IMR-90 (cell line): ENCODE results near the gene ASXL3. TPM values are rescaled to one million over a fixed set of nuclear protein-coding genes. Genes with fewer than 3 reads are reported as not detected.

Source experiments
- ATAC-seq: fragments of 200-7000 bp; cut with Tn5 transposase; 2 replicates; pipeline ENCODE4 v1.9.1; 2020; ENCODE audit warnings: low read depth, mild to moderate bottlenecking, moderate library complexity
- BruUV-seq: library from RNA; stranded (reverse); fragments of 400-500 nt; replicated peaks from 2 replicates; lab custom pipeline; 2021; lab: Mats Ljungman, UMichigan
- CTCF ChIA-PET: fragments of 300-600 bp; formaldehyde crosslinking; extraction: SDS; loops from one replicate; lab custom pipeline; 2021; ENCODE audit warnings: antibody characterized with exemption; lab: Yijun Ruan, JAX
- POLR2A ChIA-PET: fragments of 300-600 bp; sonication (Branson Sonifier 250); formaldehyde crosslinking; loops from one replicate; lab custom pipeline; 2022; ENCODE audit warnings: antibody characterized with exemption; ENCODE audit not compliant: unreplicated experiment; lab: Charles Lee
- DNase-seq: peaks from one replicate; pipeline ENCODE4 v3.0.0; 2013
- H2AFZ ChIP-seq: replicated peaks from 2 replicates; pipeline ENCODE3; 2013; ENCODE audit warnings: low read length, mild to moderate bottlenecking; ENCODE audit not compliant: poor library complexity
- H2AK5ac ChIP-seq: 2 replicates; pipeline ENCODE4 v1.6.1; 2013; ENCODE audit warnings: low read depth, low read length, inconsistent platforms
- H2AK9ac ChIP-seq: replicated peaks from 2 replicates; pipeline ENCODE3; 2013; ENCODE audit warnings: mild to moderate bottlenecking, low read depth, low read length, moderate library complexity; ENCODE audit not compliant: poor library complexity
- H2BK120ac ChIP-seq: 2 replicates; pipeline ENCODE4 v1.6.1; 2013; ENCODE audit warnings: low read depth, low read length, inconsistent platforms
- H2BK15ac ChIP-seq: 3 replicates; pipeline ENCODE4 v1.6.1; 2013; ENCODE audit warnings: low read depth, low read length, inconsistent platforms
- H2BK20ac ChIP-seq: 2 replicates; pipeline ENCODE4 v1.6.1; 2013; ENCODE audit warnings: low read depth, mild to moderate bottlenecking, inconsistent platforms, low read length, moderate library complexity
- H2BK5ac ChIP-seq: 2 replicates; pipeline ENCODE4 v1.6.1; 2013; ENCODE audit warnings: mild to moderate bottlenecking, low read depth, low read length, inconsistent platforms; ENCODE audit not compliant: poor library complexity, severe bottlenecking
- H3K14ac ChIP-seq: replicated peaks from 2 replicates; pipeline ENCODE4 v1.6.1; 2013; ENCODE audit warnings: low read depth, low read length, inconsistent platforms
- H3K18ac ChIP-seq: 2 replicates; pipeline ENCODE4 v1.6.1; 2013; ENCODE audit warnings: low read depth, low read length, control low read depth
- H3K23ac ChIP-seq: 2 replicates; pipeline ENCODE4 v1.6.1; 2013; ENCODE audit warnings: low read depth, low read length, inconsistent platforms
- H3K27ac ChIP-seq: 2 replicates; pipeline ENCODE4 v1.5.1; 2013; ENCODE audit warnings: mild to moderate bottlenecking, control low read depth, low read length; ENCODE audit not compliant: insufficient read depth
- H3K27me3 ChIP-seq: 2 replicates; pipeline ENCODE4 v1.6.1; 2013; ENCODE audit warnings: low read length; ENCODE audit not compliant: control insufficient read depth, insufficient read depth
- H3K36me3 ChIP-seq: 2 replicates; pipeline ENCODE4 v1.6.1; 2013; ENCODE audit warnings: low read length, mixed read lengths; ENCODE audit not compliant: control insufficient read depth, insufficient read depth
- H3K4ac ChIP-seq: 2 replicates; pipeline ENCODE4 v1.6.1; 2013; ENCODE audit warnings: low read depth, low read length, inconsistent platforms
- H3K4me1 ChIP-seq: 2 replicates; pipeline ENCODE4 v1.6.1; 2013; ENCODE audit warnings: low read length, mixed read lengths; ENCODE audit not compliant: control insufficient read depth, insufficient read depth
- H3K4me2 ChIP-seq: 2 replicates; pipeline ENCODE4 v1.6.1; 2013; ENCODE audit warnings: low read depth, mild to moderate bottlenecking, control low read depth, low read length, moderate library complexity
- H3K4me3 ChIP-seq: 2 replicates; pipeline ENCODE4 v1.5.1; 2013; ENCODE audit warnings: low read depth, mild to moderate bottlenecking, control low read depth, low read length, moderate library complexity; ENCODE audit not compliant: insufficient read depth
- H3K56ac ChIP-seq: 2 replicates; pipeline ENCODE4 v1.6.1; 2013; ENCODE audit warnings: low read length, inconsistent platforms; ENCODE audit not compliant: insufficient read depth; ENCODE audit errors: extremely low read depth
- H3K79me1 ChIP-seq, 2 experiments: 2 replicates each; pipeline ENCODE4 v1.6.1; 2013; ENCODE audit warnings: low read length in 2 of 2, inconsistent platforms in 1 of 2, low read depth in 1 of 2
- H3K9ac ChIP-seq: 2 replicates; pipeline ENCODE4 v1.6.1; 2013; ENCODE audit warnings: low read depth, low read length, control low read depth
- H3K9me1 ChIP-seq: 2 replicates; pipeline ENCODE4 v1.6.1; 2013; ENCODE audit warnings: low read length, inconsistent platforms; ENCODE audit not compliant: insufficient read depth
- H3K9me3 ChIP-seq: 2 replicates; pipeline ENCODE4 v1.6.1; 2013; ENCODE audit warnings: low read length; ENCODE audit not compliant: control insufficient read depth, insufficient read depth
- H4K20me1 ChIP-seq: 2 replicates; pipeline ENCODE4 v1.6.1; 2013; ENCODE audit warnings: low read length, inconsistent platforms; ENCODE audit not compliant: insufficient read depth
- H4K5ac ChIP-seq: 2 replicates; pipeline ENCODE4 v1.6.1; 2013; ENCODE audit warnings: mild to moderate bottlenecking, low read depth, low read length, control low read depth
- H4K8ac ChIP-seq, 2 experiments: 2 replicates each; pipeline ENCODE4 v1.6.1; 2013; ENCODE audit warnings: low read depth in 2 of 2, low read length in 2 of 2, control low read depth in 1 of 2, inconsistent platforms in 1 of 2
- H4K91ac ChIP-seq: 2 replicates; pipeline ENCODE4 v1.6.1; 2013; ENCODE audit warnings: low read depth, low read length, inconsistent platforms; ENCODE audit not compliant: insufficient read depth
- BHLHE40 ChIP-seq: fragments of 150-350 bp; IDR thresholded peaks from 2 replicates; pipeline ENCODE4 v1.6.1; 2016; ENCODE audit warnings: mild to moderate bottlenecking, low read depth, low read length
- CEBPB ChIP-seq: IDR thresholded peaks from 2 replicates; pipeline ENCODE4 v1.6.1; 2012; ENCODE audit warnings: low read depth, low read length, improper control_type of control experiment
- CHD1 ChIP-seq: IDR thresholded peaks from 2 replicates; pipeline ENCODE4 v1.6.1; 2012; ENCODE audit warnings: low read depth, low read length, improper control_type of control experiment
- ELK1 ChIP-seq: fragments of 150-350 bp; IDR thresholded peaks from 2 replicates; pipeline ENCODE4 v1.6.1; 2016; ENCODE audit warnings: low read depth, mild to moderate bottlenecking, low read length, moderate library complexity, borderline replicate concordance
- FOS ChIP-seq: fragments of 150-350 bp; IDR thresholded peaks from 2 replicates; pipeline ENCODE4 v1.6.1; 2016; ENCODE audit warnings: low read depth, low read length
- MAFK ChIP-seq: IDR thresholded peaks from 2 replicates; pipeline ENCODE4 v1.6.1; 2012; ENCODE audit warnings: low read depth, low read length, improper control_type of control experiment
- MAZ ChIP-seq: IDR thresholded peaks from 2 replicates; pipeline ENCODE4 v1.6.1; 2012; ENCODE audit warnings: low read depth, mild to moderate bottlenecking, low read length, improper control_type of control experiment, moderate library complexity, borderline replicate concordance
- MXI1 ChIP-seq: IDR thresholded peaks from 2 replicates; pipeline ENCODE4 v1.6.1; 2012; ENCODE audit warnings: low read depth, mild to moderate bottlenecking, low read length, moderate library complexity, borderline replicate concordance
- NFE2L2 ChIP-seq: fragments of 150-350 bp; IDR thresholded peaks from 2 replicates; pipeline ENCODE4 v1.6.1; 2016; ENCODE audit warnings: low read depth, mild to moderate bottlenecking, low read length
- POLR2A ChIP-seq: IDR thresholded peaks from 2 replicates; pipeline ENCODE4 v1.6.1; 2012; ENCODE audit warnings: mild to moderate bottlenecking, low read depth, low read length
- RAD21 ChIP-seq: IDR thresholded peaks from 2 replicates; pipeline ENCODE4 v1.6.1; 2012; ENCODE audit warnings: low read length, improper control_type of control experiment
- RCOR1 ChIP-seq: IDR thresholded peaks from 2 replicates; pipeline ENCODE4 v1.6.1; 2012; ENCODE audit warnings: mild to moderate bottlenecking, low read length, improper control_type of control experiment; ENCODE audit not compliant: insufficient replicate concordance
- RFX5 ChIP-seq: IDR thresholded peaks from 2 replicates; pipeline ENCODE4 v1.8.0; 2012; ENCODE audit warnings: low read depth, mild to moderate bottlenecking, low read length, moderate library complexity
- SMC3 ChIP-seq: fragments of 150-350 bp; IDR thresholded peaks from 2 replicates; pipeline ENCODE4 v1.6.1; 2016; ENCODE audit warnings: low read depth, mild to moderate bottlenecking, antibody characterized with exemption, low read length, moderate library complexity
- USF2 ChIP-seq: fragments of 150-350 bp; IDR thresholded peaks from 2 replicates; pipeline ENCODE4 v1.6.1; 2017; ENCODE audit warnings: mild to moderate bottlenecking, antibody characterized with exemption, low read length, low read depth
- WGBS, 2 experiments: methylation state at CpG; one replicate each; pipeline versions ENCODE4 v1.1.5 to v1.1.7; 2013; ENCODE audit warnings: missing lambda C conversion rate in 2 of 2; ENCODE audit not compliant: insufficient read length in 1 of 2; ENCODE audit errors: extremely low coverage in 2 of 2; 5-methylcytosine and 5-hydroxymethylcytosine counted together
- dilution Hi-C: fragments of 300-500 bp; cut with HindIII; formaldehyde crosslinking; loops from one replicate; pipeline ENCODE4 v1.14.3; 2018; ENCODE audit warnings: low sequenced_read_pairs; ENCODE audit not compliant: unreplicated experiment
- in situ Hi-C: fragments of 300-500 bp; cut with MboI; formaldehyde crosslinking; loops from 3 replicates; pipeline ENCODE4 v1.14.3; 2019; ENCODE audit warnings: low sequenced_read_pairs, inconsistent platforms, mixed read lengths
- intact Hi-C: fragments of 100-400 bp; cut with micrococcal nuclease; formaldehyde crosslinking; loops from 2 replicates; pipeline ENCODE4 v1.10.0; 2022
- polyA plus RNA-seq, 3 experiments: library from polyadenylated mRNA; depleted of rRNA; stranded (reverse); fragments of >200 nt; gene quantifications; 2 replicates each; pipeline ENCODE4 v1.2.3, GENCODE V29; 2012; ENCODE audit warnings: low replicate concordance in 1 of 3
- total RNA-seq: library from RNA; depleted of rRNA; stranded (reverse); fragments of >200 nt; gene quantifications from 2 replicates; pipeline ENCODE4 v1.2.3, GENCODE V29; 2012
- TF ChIP-seq, protein P1 (sequence below): conservative IDR thresholded peaks from 2 replicates; pipeline ENCODE4 v1.5.1; 2012; ENCODE audit warnings: mild to moderate bottlenecking, low read depth, low read length, improper control_type of control experiment

Gene ASXL3
- total and polyA plus RNA-seq, 2 of the 4 experiments (the other 2 are of a cell fraction) = 0.03 to 0.54 TPM

DNA sequence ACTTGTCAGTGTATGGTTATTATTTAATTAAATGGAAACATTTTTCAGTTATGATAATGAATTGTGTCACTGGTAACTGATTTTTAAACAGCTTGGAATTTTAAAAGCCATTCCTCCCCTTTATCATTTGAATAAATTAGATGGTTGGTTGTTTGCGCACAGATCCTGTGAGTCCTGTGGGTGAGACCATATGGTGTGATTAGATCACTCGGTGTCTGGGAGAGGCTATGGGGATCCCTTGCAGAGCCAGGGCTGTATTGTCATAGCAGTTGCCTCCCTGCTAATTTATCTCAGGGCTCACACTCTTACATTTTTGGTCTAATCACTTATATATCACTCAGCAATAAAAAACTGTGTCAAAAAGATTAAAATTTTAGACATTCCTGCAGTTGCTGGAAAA, 133.5 kb downstream of the ASXL3 start:
- Histone ChIP-seq H2AK9ac (no peak overlapping the region), H3K4ac (no peak overlapping the region), H2BK120ac (no peak overlapping the region), H4K8ac (no peak overlapping the region), H3K36me3 (no peaks in the 10 kb centered on the region), H3K79me1 (no peaks in the 10 kb centered on the region), H2BK20ac (no peak overlapping the region), H3K9ac (no peak overlapping the region), H3K9me1 (no peaks in the 10 kb centered on the region), H4K91ac (no peak overlapping the region), H3K14ac (no peak overlapping the region), H3K4me2 (no peak overlapping the region), H3K4me1 (no peaks in the 10 kb centered on the region; the same call in 1 of the 2 replicates), H3K23ac (no peak overlapping the region), H2BK15ac (no peak overlapping the region), H4K5ac (no peak overlapping the region), H3K4me3 (no peak overlapping the region), H3K27me3 (no peaks in the 10 kb centered on the region), H2AFZ (no peak overlapping the region), H4K20me1 (no peaks in the 10 kb centered on the region), H3K27ac (no peak overlapping the region), H3K18ac (no peak overlapping the region), H2AK5ac (no peak overlapping the region), H3K56ac (no peak overlapping the region), H2BK5ac (no peak overlapping the region), H3K9me3 (no peaks in the 10 kb centered on the region)
- intact Hi-C loops = no loop called here
- in situ Hi-C loops = no loop called here
- ATAC-seq = no peak
- WGBS, 2 experiments = no CpG with 5 or more reads among the region's 2 CpGs
- DNase-seq = no peak
- dilution Hi-C loops = no loop called here
- no peak for TF ChIP-seq MXI1
- no peak for TF ChIP-seq ELK1
- TF ChIP-seq MAZ = no peak
- TF ChIP-seq RAD21 = no peak
- no peak for TF ChIP-seq FOS
- no peak for TF ChIP-seq CHD1
- no peak for TF ChIP-seq MAFK
- TF ChIP-seq USF2 = no peak
- TF ChIP-seq POLR2A = no peak
- TF ChIP-seq RCOR1 = no peak
- TF ChIP-seq, protein P1, sequence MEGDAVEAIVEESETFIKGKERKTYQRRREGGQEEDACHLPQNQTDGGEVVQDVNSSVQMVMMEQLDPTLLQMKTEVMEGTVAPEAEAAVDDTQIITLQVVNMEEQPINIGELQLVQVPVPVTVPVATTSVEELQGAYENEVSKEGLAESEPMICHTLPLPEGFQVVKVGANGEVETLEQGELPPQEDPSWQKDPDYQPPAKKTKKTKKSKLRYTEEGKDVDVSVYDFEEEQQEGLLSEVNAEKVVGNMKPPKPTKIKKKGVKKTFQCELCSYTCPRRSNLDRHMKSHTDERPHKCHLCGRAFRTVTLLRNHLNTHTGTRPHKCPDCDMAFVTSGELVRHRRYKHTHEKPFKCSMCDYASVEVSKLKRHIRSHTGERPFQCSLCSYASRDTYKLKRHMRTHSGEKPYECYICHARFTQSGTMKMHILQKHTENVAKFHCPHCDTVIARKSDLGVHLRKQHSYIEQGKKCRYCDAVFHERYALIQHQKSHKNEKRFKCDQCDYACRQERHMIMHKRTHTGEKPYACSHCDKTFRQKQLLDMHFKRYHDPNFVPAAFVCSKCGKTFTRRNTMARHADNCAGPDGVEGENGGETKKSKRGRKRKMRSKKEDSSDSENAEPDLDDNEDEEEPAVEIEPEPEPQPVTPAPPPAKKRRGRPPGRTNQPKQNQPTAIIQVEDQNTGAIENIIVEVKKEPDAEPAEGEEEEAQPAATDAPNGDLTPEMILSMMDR = no peak
- no peak for TF ChIP-seq RFX5
- TF ChIP-seq CEBPB = no peak
- TF ChIP-seq BHLHE40 = no peak
- TF ChIP-seq NFE2L2 = no peak
- no peak for TF ChIP-seq SMC3
- ChIA-PET CTCF (no interaction called here), POLR2A (no interaction called here)
- BruUV-seq = no TSS peak
